AG04450 (cell line): ENCODE data around the gene CRELD2. TPM values are rescaled to one million over a fixed set of nuclear protein-coding genes. Genes with fewer than 3 reads are reported as not detected.
A peak's percentile ranks its signal among the peaks of the same experiment; 100 is the strongest.

Source experiments
- CTCF ChIA-PET: fragments of 300-600, 350-600 bp; formaldehyde crosslinking; extraction: SDS; loops from one replicate; lab custom pipeline; 2022; ENCODE audit warnings: antibody characterized with exemption, inconsistent platforms; lab: Charles Lee
- POLR2A ChIA-PET: fragments of 350-600 bp; formaldehyde crosslinking; extraction: SDS; loops from one replicate; lab custom pipeline; 2021; ENCODE audit warnings: antibody characterized with exemption, inconsistent platforms; lab: Yijun Ruan, JAX
- DNase-seq: peaks from one replicate; pipeline ENCODE4 v3.0.0-alpha.2; 2011; ENCODE audit warnings: low read depth, low spot score
- H3K27ac ChIP-seq: one replicate; pipeline ENCODE4 v1.5.1; 2012; ENCODE audit warnings: low read depth, low read length, control low read depth
- H3K27me3 ChIP-seq: one replicate; pipeline ENCODE4 v1.6.0; 2012; ENCODE audit warnings: low read length; ENCODE audit not compliant: control insufficient read depth, insufficient read depth
- H3K4me3 ChIP-seq: 2 replicates; pipeline ENCODE4 v1.5.1; 2011; ENCODE audit warnings: mild to moderate bottlenecking, low read depth, low read length, control low read depth
- H3K9me3 ChIP-seq: 2 replicates; pipeline ENCODE4 v1.5.1; 2012; ENCODE audit warnings: low read length; ENCODE audit not compliant: control insufficient read depth, insufficient read depth
- polyA plus RNA-seq: library from polyadenylated mRNA; depleted of rRNA; stranded (reverse); fragments of >200 nt; gene quantifications from 2 replicates; pipeline ENCODE4 v1.2.3, GENCODE V29; 2011
- TF ChIP-seq, protein P1 (sequence below): IDR thresholded peaks from 2 replicates; pipeline ENCODE4 v1.5.1; 2011; ENCODE audit warnings: low read depth, low read length, control low read depth, inconsistent platforms

The CRELD2 gene
- polyA plus RNA-seq, 1 experiment, result 31.6 TPM

DNA sequence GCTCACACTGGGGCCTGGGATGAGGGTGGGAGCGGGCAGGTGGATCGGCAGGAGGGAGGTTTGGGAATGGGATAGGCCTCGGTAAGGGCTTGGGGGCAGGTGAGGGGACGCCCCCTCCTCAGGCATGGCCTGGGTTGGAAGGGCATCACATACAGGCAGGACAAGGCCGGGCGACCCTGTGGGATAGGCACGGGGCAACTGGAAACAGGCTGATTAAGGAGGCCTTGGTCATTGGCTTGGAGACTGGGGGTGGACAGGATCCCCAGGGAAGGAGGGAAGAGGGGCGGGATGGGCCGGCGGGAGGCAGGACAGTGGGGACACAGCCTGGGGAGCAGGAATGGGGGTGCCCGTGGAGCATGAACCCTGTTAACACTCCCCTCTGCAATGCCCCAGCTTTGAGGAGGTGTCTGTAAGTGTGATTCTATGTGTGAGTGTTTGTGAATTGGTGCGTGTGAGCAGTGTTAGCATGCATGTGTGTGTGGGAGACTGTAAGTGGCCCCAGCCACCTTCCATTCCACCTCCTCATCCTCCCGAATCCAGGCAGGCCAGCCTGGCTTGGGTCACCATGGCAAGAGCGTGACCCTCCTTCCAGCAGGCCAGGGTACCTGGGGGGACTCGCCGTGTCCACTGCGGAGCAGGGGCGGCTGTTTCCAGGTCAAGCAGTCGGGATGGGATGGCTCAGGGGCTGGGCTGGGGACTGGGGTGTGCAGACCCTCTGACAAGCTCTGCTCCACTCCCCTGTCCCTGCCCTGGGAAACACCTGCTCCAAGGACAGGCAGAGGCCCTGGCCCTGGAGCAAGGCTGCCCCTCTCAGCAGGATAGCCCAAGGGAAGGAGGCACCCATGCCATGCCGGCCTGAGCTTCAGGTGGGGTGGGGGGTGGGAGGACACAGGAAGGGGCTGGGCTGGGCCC is 38.7 kb downstream of the CRELD2 start:
- H3K27me3 ChIP-seq, result no peaks in the 10 kb centered on the region
- ChIA-PET CTCF (no interaction called here), POLR2A (no interaction called here)
- H3K27ac ChIP-seq, result no peak overlapping the region
- DNase-seq, result no peak
- H3K4me3 ChIP-seq, result no peak overlapping the region
- TF ChIP-seq, protein P1, sequence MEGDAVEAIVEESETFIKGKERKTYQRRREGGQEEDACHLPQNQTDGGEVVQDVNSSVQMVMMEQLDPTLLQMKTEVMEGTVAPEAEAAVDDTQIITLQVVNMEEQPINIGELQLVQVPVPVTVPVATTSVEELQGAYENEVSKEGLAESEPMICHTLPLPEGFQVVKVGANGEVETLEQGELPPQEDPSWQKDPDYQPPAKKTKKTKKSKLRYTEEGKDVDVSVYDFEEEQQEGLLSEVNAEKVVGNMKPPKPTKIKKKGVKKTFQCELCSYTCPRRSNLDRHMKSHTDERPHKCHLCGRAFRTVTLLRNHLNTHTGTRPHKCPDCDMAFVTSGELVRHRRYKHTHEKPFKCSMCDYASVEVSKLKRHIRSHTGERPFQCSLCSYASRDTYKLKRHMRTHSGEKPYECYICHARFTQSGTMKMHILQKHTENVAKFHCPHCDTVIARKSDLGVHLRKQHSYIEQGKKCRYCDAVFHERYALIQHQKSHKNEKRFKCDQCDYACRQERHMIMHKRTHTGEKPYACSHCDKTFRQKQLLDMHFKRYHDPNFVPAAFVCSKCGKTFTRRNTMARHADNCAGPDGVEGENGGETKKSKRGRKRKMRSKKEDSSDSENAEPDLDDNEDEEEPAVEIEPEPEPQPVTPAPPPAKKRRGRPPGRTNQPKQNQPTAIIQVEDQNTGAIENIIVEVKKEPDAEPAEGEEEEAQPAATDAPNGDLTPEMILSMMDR, result no peak
- H3K9me3 ChIP-seq, result no peaks in the 10 kb centered on the region; the same call in 1 of the 2 replicates

DNA sequence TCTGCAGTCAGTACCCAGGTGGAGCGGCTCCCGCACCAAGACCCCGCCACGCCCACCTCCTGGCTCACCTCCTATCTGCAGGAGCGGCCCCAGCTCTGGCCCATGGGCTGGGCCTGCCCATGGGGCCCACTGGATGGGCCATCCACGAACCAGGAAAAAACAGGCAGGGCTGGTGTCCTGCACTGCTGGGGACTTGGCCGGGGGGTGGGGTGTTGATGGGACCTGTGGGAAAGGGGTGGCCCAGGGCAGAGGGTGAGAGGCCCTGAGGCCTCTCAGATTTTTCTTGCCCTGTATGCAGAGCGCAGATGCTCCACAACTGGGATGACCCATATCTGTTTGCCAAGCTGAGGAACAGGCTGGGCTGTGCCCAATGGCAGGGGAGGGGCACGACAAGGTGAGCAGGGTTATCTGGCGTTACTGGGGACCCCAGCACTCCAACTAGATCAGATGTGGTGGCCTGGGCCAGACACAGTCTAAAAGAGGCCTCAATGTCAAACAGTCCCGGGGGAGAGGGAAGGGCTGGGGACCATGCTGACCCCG is 39.5 kb downstream of the CRELD2 start:
- H3K27me3 ChIP-seq, result no peaks in the 10 kb centered on the region
- no peak overlapping the region for H3K4me3 ChIP-seq
- H3K27ac ChIP-seq, result no peak overlapping the region
- ChIA-PET POLR2A (no interaction called here), CTCF (no interaction called here)
- no peak for DNase-seq
- TF ChIP-seq, protein P1, result no peak
- peaks cover 2% of the 10 kb centered on the region; the same call in 1 of the 2 replicates for H3K9me3 ChIP-seq

DNA sequence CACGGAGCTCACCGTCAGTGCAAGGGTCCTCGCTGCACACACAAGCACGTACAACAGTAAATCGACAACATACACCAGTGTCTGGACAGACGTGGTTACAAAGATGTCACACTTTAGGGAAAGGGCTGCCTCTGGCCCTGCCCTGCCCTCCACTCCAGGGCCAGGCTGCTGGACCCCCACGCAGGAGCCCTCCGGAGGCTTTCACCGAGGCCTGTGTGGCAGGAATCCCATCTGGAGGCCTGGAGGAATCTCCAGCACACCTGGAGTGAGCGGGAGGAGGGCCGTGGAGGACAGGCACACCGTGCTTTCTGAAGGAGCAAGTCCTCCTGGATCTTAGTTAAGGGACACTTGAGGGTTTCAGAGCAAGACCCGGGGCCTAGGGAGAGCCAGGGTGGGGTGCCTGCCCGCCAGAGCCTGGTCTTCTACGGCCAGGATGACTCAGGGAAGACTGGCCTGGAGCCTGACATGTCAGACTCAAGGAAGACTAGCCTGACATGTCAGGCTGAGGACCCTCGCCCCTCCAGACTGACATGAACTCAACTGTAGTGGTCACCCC is 40.0 kb downstream of the CRELD2 start:
- ChIA-PET POLR2A (no interaction called here), CTCF (no interaction called here)
- TF ChIP-seq, protein P1, result no peak

DNA sequence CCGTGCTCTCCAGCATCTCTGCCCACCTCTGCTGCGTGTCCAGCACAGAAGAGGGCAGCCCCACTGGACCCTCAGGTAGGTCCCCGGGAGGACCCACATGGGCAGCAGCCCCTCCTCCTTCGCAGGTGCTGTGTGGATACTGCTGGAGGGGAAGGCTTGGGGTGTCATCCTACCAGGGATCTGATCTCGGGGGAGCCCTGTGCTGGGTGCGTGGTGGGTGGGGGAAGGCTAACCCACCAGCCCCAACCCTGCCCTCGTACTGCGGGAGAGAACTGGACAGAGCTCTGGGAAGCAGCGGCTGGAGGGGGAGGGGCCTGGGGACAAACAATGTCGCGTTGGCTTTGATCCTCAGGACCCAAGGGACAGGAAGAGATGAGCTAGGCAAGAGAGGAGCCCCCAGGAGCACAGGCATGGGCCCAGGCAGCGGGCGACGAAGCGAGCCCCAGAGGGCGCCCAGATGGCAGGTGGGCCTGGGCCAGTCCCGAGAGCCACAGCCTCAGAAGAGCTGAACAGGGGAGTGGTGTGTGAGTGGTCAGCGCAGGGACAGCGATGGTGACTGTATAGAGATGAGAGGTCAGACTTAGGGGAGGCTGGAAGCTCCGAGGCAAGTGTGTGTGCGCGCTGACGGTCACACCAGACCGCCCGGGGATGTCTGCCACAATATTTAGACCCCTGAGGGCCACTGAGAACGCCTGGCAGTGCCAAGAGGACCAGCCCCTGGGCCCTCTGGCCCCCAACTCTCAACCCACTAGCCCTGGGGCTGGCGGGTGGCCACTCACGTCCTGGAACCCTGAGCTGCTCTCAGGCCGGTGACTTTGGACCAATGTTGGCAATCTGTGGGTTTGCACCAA is 40.7 kb downstream of the CRELD2 start:
- DNase-seq, result no peak
- Histone ChIP-seq H3K27me3 (no peaks in the 10 kb centered on the region), H3K4me3 (peak overlapping the region; percentile 64), H3K27ac (no peak overlapping the region), H3K9me3 (peaks cover 4% of the 10 kb centered on the region; the same call in 1 of the 2 replicates)
- TF ChIP-seq, protein P1, result no peak
- ChIA-PET POLR2A (no interaction called here), CTCF (no interaction called here)

More for the DNA sequence above, 40.0 kb downstream of the CRELD2 start:
- Histone ChIP-seq H3K27ac (no peak overlapping the region), H3K27me3 (no peaks in the 10 kb centered on the region), H3K4me3 (no peak overlapping the region), H3K9me3 (peaks cover 4% of the 10 kb centered on the region; the same call in 1 of the 2 replicates)
- no peak for DNase-seq
